Heart left ventricle (tissue), 13 donors: Measurements from ENCODE around the gene GOLGA8S.

ENCODE experiments used
- CTCF ChIP-seq, 12 donors: fragments of 200-600 bp; sonication (generic) in 4 of 12; IDR thresholded peaks; one replicate each; pipeline versions ENCODE4 v1.5.0 to v1.8.0; 2018 to 2022; ENCODE audit warnings: antibody characterized with exemption in 12 of 12, mild to moderate bottlenecking in 5 of 12
- POLR2A ChIP-seq, 2 donors: fragments of 450-650 bp; IDR thresholded peaks; one replicate each; pipeline ENCODE4 v1.6.1; 2017; ENCODE audit warnings: antibody characterized with exemption in 2 of 2, mild to moderate bottlenecking in 2 of 2, moderate library complexity in 2 of 2
- donor health status: ischemic (EF 13 %, LVEDD 7.1; RV severe dilation, severe dysfunction).
- donor health status: DM: no; HTN: yes; CAD: no.
- donor health status: DM: no; HTN: no; CAD: no.
- donor health status: ischemic (EF 25% LVEDD 6.9; RV normal size, moderate dysfunction).
- donor health status: ischemic (EF 25% LVEDD 5.7; RV mildly dilated, moderate dysfunction).
- donor health status: ischemic (EF 35%, LVEDD 5.7; RV mildly dilated, moderate dysfunction).
- donor health status: nonischemic (EF 11% LVEDD 7.7; RV severe dilation, severe dysfunction).
- donor health status: DM: yes; HTN: yes; CAD: no.
- donor health status: PGD.
- donor health status: ischemic (EF 29% LVEDD 5.4; RV normal size, mild dysfunction).
- donor health status: nonischemic (EF 23%, LVEDD 6.1; RV moderate dilation, normal function).

GRCh38 chr15:23411841-23412240, 57.3 kb downstream of the GOLGA8S start:
- TF ChIP-seq CTCF (IDR thresholded peaks at IDR 0.05) (no peak), POLR2A (IDR thresholded peaks at IDR 0.05) (no peak)
